Spleen (tissue), 7 donors: ENCODE measurements around the gene PTPN4.

ENCODE experiments used
- CTCF ChIP-seq, 11 experiments: fragments of 200-600 bp in 7 of 11; fragments of 450-650 bp in 4 of 11; sonication (generic) in 4 of 11; IDR thresholded peaks in 8 of 11; conservative IDR thresholded peaks in 3 of 11; 1 replicate in 7 of 11; 2 replicates in 4 of 11; pipeline versions ENCODE4 v1.4.0 to v1.8.0; 2016 to 2021; ENCODE audit warnings: antibody characterized with exemption in 11 of 11, inconsistent platforms in 4 of 11, mild to moderate bottlenecking in 1 of 11
- POLR2A ChIP-seq, 3 donors: fragments of 450-650 bp; IDR thresholded peaks; one replicate each; pipeline ENCODE4 v1.5.1; 2017; ENCODE audit warnings: antibody characterized with exemption in 3 of 3, mild to moderate bottlenecking in 1 of 3
- donor health status: DM: no; HTN: no; CAD: no; lungs with moderate emphysema.
- donor health status: DM: no; HTN: no; CAD: no.
- donor health status: DM: no; HTN: no; CAD: no.

GRCh38 chr2:119736021-119736420 is 23.7 kb upstream of the PTPN4 start:
- TF ChIP-seq CTCF (IDR thresholded peaks at IDR 0.05 in 8 of 11, conservative IDR thresholded peaks at IDR 0.05 in 3 of 11), result no peak
- no peak for TF ChIP-seq POLR2A (IDR thresholded peaks at IDR 0.05)
